Fibroblast of mammary gland (primary cell): ENCODE results near the gene BHLHE23.

ENCODE experiments used
- DNase-seq: peaks from one replicate; pipeline ENCODE4 v3.0.0-alpha.2; 2010; ENCODE audit warnings: low read depth
- H3K4me3 ChIP-seq: 2 replicates; pipeline ENCODE4 v1.5.1; 2011; ENCODE audit warnings: low read depth, mild to moderate bottlenecking, low read length, moderate library complexity; ENCODE audit not compliant: control insufficient read depth
- TF ChIP-seq, protein P1 (sequence below): conservative IDR thresholded peaks from 2 replicates; pipeline ENCODE4 v1.5.1; 2011; ENCODE audit warnings: low read depth, low read length, inconsistent platforms; ENCODE audit not compliant: control insufficient read depth, insufficient read depth

Gene BHLHE23

DNA sequence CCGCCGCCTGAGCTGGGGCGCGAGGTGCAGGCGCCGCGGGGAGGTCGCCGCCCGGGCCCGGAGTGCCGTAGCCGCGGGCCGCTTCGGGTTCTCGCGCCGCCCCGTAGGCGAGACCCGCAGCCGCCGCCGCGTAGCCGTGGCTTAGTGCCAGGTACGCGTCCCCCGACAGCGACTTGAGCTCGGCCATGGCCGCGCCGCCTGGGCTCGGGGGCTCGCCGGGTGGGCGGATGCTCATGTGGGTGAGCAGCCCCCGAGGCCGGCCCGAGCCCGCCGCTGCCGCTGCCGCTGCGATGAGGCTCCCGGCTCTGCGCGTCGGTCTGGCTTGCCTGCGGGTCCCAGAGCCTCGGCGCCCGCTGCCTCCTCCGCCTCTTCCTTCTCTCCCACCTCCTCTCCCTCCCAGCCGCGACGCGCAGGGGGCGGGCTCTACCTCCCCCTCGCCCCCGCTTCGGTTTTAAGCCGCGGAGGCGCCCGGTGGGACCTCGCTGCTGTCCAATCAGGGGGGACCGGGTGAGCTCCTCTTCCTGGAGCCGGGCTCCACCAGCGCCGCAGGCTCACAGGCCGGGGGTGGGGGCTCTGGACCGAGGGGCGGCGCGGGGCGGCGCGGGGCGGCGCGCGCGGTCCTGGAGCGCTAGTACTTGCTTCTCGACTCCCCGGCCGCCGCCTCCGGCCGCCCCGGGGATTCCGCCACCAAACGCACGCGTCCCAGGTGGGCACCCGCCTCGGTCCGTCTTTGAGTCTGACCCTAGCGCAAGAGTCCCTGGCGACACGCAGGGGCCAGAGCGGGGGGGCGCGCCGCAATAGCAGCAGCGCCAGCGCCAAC lies at the start of gene BHLHE23:
TSS of gene BHLHE23 (minus strand) at position 425 of the 820 bp plus-strand sequence. CDS start at position 235, 190 bp downstream.
- DNase-seq, result no peak
- TF ChIP-seq, protein P1, sequence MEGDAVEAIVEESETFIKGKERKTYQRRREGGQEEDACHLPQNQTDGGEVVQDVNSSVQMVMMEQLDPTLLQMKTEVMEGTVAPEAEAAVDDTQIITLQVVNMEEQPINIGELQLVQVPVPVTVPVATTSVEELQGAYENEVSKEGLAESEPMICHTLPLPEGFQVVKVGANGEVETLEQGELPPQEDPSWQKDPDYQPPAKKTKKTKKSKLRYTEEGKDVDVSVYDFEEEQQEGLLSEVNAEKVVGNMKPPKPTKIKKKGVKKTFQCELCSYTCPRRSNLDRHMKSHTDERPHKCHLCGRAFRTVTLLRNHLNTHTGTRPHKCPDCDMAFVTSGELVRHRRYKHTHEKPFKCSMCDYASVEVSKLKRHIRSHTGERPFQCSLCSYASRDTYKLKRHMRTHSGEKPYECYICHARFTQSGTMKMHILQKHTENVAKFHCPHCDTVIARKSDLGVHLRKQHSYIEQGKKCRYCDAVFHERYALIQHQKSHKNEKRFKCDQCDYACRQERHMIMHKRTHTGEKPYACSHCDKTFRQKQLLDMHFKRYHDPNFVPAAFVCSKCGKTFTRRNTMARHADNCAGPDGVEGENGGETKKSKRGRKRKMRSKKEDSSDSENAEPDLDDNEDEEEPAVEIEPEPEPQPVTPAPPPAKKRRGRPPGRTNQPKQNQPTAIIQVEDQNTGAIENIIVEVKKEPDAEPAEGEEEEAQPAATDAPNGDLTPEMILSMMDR, result no peak
- H3K4me3 ChIP-seq, result no peak within 1 kb of the TSS

DNA sequence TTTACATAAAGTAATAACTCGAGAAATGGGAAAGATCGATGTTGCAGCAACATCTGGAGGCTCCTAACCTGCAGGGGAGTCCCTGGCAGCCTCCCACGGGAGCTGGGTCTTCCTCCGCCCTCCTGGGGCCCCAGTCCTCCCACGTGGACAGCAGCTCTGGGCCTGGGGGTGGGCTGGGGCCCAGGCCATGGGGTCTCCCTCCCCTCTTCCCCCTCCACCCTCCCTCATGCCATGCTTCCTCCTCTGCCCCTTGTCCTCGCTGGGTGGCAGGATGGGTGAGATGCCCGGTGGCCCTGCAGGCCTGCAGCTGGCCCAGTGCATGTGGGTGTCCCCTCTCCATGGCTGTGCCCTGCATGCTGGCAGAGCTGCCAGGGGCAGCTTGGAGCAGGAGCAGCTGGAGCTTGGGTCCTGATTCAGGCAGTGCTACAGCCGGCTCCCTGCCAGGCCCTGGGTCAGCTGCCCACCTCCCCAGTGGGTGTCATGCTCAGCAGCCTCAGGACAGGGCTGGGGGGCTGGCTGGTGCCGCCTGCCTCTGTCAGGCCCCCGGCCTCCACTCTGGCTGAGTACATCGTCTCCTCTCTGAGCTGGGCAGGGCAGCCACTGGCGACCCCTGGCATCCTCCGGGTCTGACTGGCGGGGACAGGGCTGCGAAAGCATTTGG lies 48.9 kb upstream of the BHLHE23 start:
- DNase-seq, result no peak
- TF ChIP-seq, protein P1, result no peak
- H3K4me3 ChIP-seq, result no peak overlapping the region

DNA sequence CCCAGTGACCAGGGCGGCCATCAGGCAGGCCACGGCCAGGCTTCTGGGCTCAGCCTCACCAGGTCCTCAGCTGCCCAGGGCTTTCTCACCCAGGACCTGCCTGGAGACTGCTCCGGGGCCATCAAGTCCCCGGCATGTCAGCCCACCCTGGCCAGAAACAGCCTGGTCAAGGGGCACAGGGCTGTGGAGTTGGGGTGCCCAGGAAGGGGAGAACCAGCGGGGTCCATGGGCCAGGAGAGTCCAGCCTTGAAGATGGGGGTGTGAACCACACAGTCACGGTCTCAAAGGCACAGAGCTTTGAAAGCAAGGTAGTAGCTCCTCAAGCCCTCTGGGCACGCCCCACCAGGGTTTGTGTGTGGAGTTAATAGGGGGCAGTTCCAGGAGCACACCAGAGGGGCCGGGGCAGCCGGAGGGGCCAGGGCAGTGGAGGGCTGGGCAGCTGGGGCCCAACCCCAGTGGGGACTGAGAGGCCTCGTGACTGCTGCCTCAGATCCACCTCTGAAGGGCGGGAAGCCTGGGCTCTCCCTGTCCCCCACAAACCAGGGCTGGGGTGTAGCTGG lies 48.0 kb upstream of the BHLHE23 start:
- TF ChIP-seq, protein P1, result no peak

DNA sequence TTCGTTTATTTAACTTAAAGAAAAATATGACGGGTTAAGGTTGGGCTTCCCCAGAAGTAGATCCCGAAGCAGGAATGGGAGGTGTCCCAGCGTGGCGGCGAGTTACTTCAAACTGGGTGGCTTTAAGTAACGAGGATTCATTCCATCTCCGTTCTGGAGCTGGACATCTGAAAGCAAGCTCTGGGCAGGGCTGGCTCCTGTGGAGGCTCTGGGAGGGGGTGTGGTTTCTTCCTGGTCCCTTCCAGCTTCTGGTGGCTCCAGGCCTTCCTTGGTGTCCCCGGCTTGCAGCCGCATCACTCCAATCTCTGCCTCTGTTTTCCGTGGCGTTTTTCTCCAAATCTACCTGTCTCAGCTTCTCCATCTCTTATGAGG lies 47.3 kb upstream of the BHLHE23 start:
- TF ChIP-seq, protein P1, result no peak
- DNase-seq, result no peak
- no peak overlapping the region for H3K4me3 ChIP-seq

More for the DNA sequence above, 48.0 kb upstream of the BHLHE23 start:
- no peak overlapping the region for H3K4me3 ChIP-seq
- no peak for DNase-seq

DNA sequence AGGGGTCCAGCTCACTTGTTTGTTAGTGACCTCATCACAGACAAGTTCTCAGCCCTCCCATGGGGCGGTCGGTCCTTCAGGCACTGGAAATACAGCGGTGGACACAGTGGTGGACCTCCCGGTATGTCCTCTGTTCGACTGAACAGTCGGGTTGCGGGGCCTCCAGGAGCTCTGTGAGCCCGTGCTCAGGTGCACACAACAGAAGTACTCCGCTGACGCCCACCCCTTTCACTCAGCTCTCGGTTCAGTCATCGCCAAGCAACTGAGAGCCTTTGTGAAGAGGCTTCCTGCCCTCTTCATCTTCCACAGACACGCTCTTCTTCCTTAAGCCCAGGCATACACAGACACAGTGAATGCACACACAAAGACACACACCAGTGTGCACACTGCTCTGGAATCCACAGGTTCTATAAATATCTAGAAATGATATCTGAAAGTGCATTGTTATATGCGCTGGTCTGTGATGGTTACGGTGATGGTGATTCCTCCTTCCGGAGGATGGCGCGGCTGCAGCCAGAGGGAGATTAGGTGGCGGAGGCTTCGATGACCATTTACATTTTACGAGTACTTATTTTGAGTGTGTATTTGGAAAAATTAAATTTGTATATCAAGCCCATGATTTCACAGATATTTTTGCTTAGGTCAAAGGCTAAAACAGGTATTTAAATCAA lies 46.8 kb upstream of the BHLHE23 start:
- TF ChIP-seq, protein P1, result no peak
- DNase-seq, result no peak
- no peak overlapping the region for H3K4me3 ChIP-seq

DNA sequence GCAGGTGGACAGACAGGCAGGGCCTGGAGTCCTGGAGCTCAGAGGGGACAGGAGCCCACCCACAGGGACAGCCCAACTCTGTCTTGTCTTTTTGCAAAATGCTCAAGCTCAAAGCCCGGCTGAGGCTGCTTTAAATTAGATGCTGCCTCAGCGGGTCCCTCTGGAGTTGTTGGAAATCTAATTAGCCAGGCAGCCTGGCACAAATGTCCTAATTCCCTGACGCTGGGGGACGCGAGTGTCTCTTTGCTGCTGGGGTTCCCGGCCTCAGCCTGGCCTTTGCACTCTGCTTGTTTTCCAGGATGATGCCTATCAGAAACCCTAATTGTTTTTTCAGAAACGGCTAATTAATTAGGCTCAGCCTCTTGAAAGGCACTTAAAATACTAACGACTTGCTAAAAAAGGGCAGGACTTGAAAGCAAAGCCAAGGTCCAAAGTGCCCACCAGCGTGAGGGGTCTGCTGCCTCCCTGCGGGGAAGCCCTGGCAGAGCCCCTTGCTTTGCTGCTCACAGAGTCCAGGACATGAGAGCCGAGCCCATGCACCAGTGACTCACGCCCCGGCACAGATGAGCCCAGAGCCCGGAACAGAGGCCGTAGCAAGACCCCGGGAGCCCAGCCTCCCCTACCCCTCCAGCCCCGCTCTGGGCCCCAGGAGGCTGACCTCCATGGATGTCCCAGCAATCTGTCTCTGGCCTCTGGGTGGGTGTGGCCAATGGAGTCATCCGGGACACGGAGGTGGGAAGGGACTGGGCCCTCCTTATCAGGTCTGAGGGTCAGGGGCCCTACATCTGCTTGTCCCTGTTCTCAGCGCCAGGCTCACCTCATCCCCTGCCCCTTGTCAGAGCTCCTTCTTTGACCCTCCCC lies 46.0 kb upstream of the BHLHE23 start:
- TF ChIP-seq, protein P1, result no peak
- DNase-seq, result no peak
- no peak overlapping the region for H3K4me3 ChIP-seq
